HFFc6 (cell line): ENCODE results near the gene BST1. TPM values are rescaled to one million over a fixed set of nuclear protein-coding genes. Genes with fewer than 3 reads are reported as not detected.

ENCODE experiments used
- DNase-seq: peaks from one replicate; pipeline ENCODE4 v3.0.0-alpha.2; 2018
- H3K27ac Mint-ChIP-seq: 2 replicates; pipeline ENCODE4 v1.8.0; 2020; ENCODE audit warnings: mild to moderate bottlenecking, mixed read lengths
- H3K27me3 Mint-ChIP-seq: 2 replicates; pipeline ENCODE4 v1.8.0; 2021; ENCODE audit warnings: mild to moderate bottlenecking, moderate library complexity, mixed read lengths; ENCODE audit not compliant: insufficient read depth
- H3K36me3 Mint-ChIP-seq: 2 replicates; pipeline ENCODE4 v1.8.0; 2021; ENCODE audit warnings: low read depth, mixed read lengths
- H3K4me1 Mint-ChIP-seq: 2 replicates; pipeline ENCODE4 v1.8.0; 2020; ENCODE audit warnings: low read depth, mixed read lengths
- H3K4me3 Mint-ChIP-seq: 2 replicates; pipeline ENCODE4 v1.8.0; 2020; ENCODE audit warnings: mild to moderate bottlenecking, moderate library complexity, mixed read lengths
- H3K9me3 Mint-ChIP-seq: 2 replicates; pipeline ENCODE4 v1.8.0; 2020; ENCODE audit warnings: mild to moderate bottlenecking, mixed read lengths
- CTCF ChIP-seq: fragments of 200-600 bp; sonication (generic); IDR thresholded peaks from 2 replicates; pipeline ENCODE4 v1.5.0; 2021; ENCODE audit warnings: antibody characterized with exemption, mild to moderate bottlenecking
- total RNA-seq, 6 experiments: library from RNA; stranded (reverse); fragmentation: NEBNext Ultra II Directional; extraction: Animal tissue kit (Norgen Biotek cat#: 25700); gene quantifications; 2 replicates in 1 of 6; 3 replicates in 5 of 6; pipeline ENCODE4 v1.2.3, GENCODE V29; 2021

Gene BST1
- total RNA-seq, 6 experiments from 2014 or later = 2.4 to 4.2 (median 2.8) TPM

- Mint-ChIP-seq H3K9me3 (peaks cover 4% of the 10 kb centered on the region; the same call in 1 of the 2 replicates), H3K4me3 (no peak overlapping the region), H3K4me1 (peaks cover 49% of the 10 kb centered on the region), H3K36me3 (peaks cover 28% of the 10 kb centered on the region), H3K27me3 (no peaks in the 10 kb centered on the region), H3K27ac (no peak overlapping the region)
- no peak for TF ChIP-seq CTCF
- no peak for DNase-seq
These were observed 26.0 kb upstream of the BST1 start for GRCh38 chr4:15676899-15677298.

GRCh38 chr4:15677507-15677988, 25.3 kb upstream of the BST1 start:
- peak; percentile 36 for DNase-seq
- peaks cover 52% of the 10 kb centered on the region for H3K4me1 Mint-ChIP-seq
- no peak for TF ChIP-seq CTCF
- peak overlapping the region; percentile 40; the same call in 1 of the 2 replicates for H3K27ac Mint-ChIP-seq
- peaks cover 35% of the 10 kb centered on the region for H3K36me3 Mint-ChIP-seq
- H3K4me3 Mint-ChIP-seq = peak overlapping the region; percentile 70
- H3K9me3 Mint-ChIP-seq = peaks cover 4% of the 10 kb centered on the region; the same call in 1 of the 2 replicates
- no peaks in the 10 kb centered on the region for H3K27me3 Mint-ChIP-seq

- Mint-ChIP-seq H3K9me3 (peaks cover 4% of the 10 kb centered on the region; the same call in 1 of the 2 replicates), H3K4me1 (peaks cover 68% of the 10 kb centered on the region), H3K36me3 (peaks cover 52% of the 10 kb centered on the region), H3K27me3 (no peaks in the 10 kb centered on the region), H3K4me3 (peak overlapping the region; percentile 98), H3K27ac (peak overlapping the region; percentile 98)
- TF ChIP-seq CTCF = no peak
- DNase-seq = no peak
These were observed 21.8 kb upstream of the BST1 start for GRCh38 chr4:15681067-15681371.

- H3K9me3 Mint-ChIP-seq = peaks cover 4% of the 10 kb centered on the region; the same call in 1 of the 2 replicates
- H3K27ac Mint-ChIP-seq = peak within 1 kb of the TSS; percentile 98
- peak; percentile 98 for DNase-seq
- no peaks in the 10 kb centered on the region for H3K27me3 Mint-ChIP-seq
- TF ChIP-seq CTCF = peak; percentile 28; the same call in 1 of the 2 replicates
- peak within 1 kb of the TSS; percentile 98 for H3K4me3 Mint-ChIP-seq
- H3K36me3 Mint-ChIP-seq = peaks cover 54% of the 10 kb centered on the region
- H3K4me1 Mint-ChIP-seq = peaks cover 69% of the 10 kb centered on the region
These were observed 21.3 kb upstream of the BST1 start, which contains the start of gene FAM200B for GRCh38 chr4:15681372-15682241. Gene FAM200B, plus strand, starts transcription at chr4:15681827. Its CDS starts 5,151 bp downstream, at chr4:15686978.

- H3K4me1 Mint-ChIP-seq = peaks cover 68% of the 10 kb centered on the region
- H3K27me3 Mint-ChIP-seq = no peaks in the 10 kb centered on the region
These were observed 20.4 kb upstream of the BST1 start for GRCh38 chr4:15682242-15683142.

More at GRCh38 chr4:15682242-15683142, 20.4 kb upstream of the BST1 start:
- H3K4me3 Mint-ChIP-seq = peak overlapping the region; percentile 98
- H3K9me3 Mint-ChIP-seq = peaks cover 4% of the 10 kb centered on the region; the same call in 1 of the 2 replicates
- no peak for DNase-seq
- no peak for TF ChIP-seq CTCF
- H3K27ac Mint-ChIP-seq = peak overlapping the region; percentile 98
- peaks cover 60% of the 10 kb centered on the region for H3K36me3 Mint-ChIP-seq
